NCI-H1417 (cell line): Measurements from ENCODE around the gene ADORA1.

Experiments used
- DNase-seq, 3 experiments: peaks; one replicate each; lab custom pipeline; 2025; lab: John Stamatoyannopoulos, UW

The ADORA1 gene

GRCh38 chr1:203186091-203186445 is 58.5 kb downstream of the ADORA1 start:
- DNase-seq, result no peak

- DNase-seq, result no peak
These were observed 59.1 kb downstream of the ADORA1 start, which contains the start of gene CHI3L1 for GRCh38 chr1:203186446-203187303. Gene CHI3L1 (minus strand): TSS chr1:203186704. CDS start chr1:203186623, 81 bp downstream.

GRCh38 chr1:203187304-203187685 is 59.8 kb downstream of the ADORA1 start:
- no peak for DNase-seq

- DNase-seq, result no peak
These were observed 60.3 kb downstream of the ADORA1 start for GRCh38 chr1:203187689-203188264.

GRCh38 chr1:203188686-203189232 is 61.2 kb downstream of the ADORA1 start:
- no peak for DNase-seq

GRCh38 chr1:203189951-203190352 is 62.4 kb downstream of the ADORA1 start:
- DNase-seq, result peak in 1 of 3 experiments; percentile 81

- DNase-seq, result no peak
These were observed 63.4 kb downstream of the ADORA1 start for GRCh38 chr1:203190949-203191348.

- DNase-seq, result no peak
These were observed 68.8 kb downstream of the ADORA1 start for GRCh38 chr1:203196371-203196770.

GRCh38 chr1:203197625-203198024 is 70.1 kb downstream of the ADORA1 start:
- no peak for DNase-seq

GRCh38 chr1:203199002-203199401 is 71.5 kb downstream of the ADORA1 start:
- DNase-seq, result no peak

GRCh38 chr1:203199481-203199815 is 71.9 kb downstream of the ADORA1 start:
- DNase-seq, result no peak

GRCh38 chr1:203199816-203200571 is 72.5 kb downstream of the ADORA1 start:
- DNase-seq, result no peak

GRCh38 chr1:203200916-203201315 is 73.4 kb downstream of the ADORA1 start:
- DNase-seq, result no peak

- no peak for DNase-seq
These were observed 74.1 kb downstream of the ADORA1 start for GRCh38 chr1:203201516-203202205.

GRCh38 chr1:203202431-203203245 is 75.1 kb downstream of the ADORA1 start:
- DNase-seq, result no peak

GRCh38 chr1:203204756-203205155 is 77.2 kb downstream of the ADORA1 start:
- no peak for DNase-seq

GRCh38 chr1:203206129-203206687 is 78.7 kb downstream of the ADORA1 start:
- no peak for DNase-seq

- peak in 2 of 3 experiments; percentile 6 to 91 for DNase-seq
These were observed 80.2 kb downstream of the ADORA1 start for GRCh38 chr1:203207751-203208150.

- no peak for DNase-seq
These were observed 80.7 kb downstream of the ADORA1 start for GRCh38 chr1:203208181-203208580.

GRCh38 chr1:203210350-203210749 is 82.8 kb downstream of the ADORA1 start:
- peak in 1 of 3 experiments; percentile 6 for DNase-seq

GRCh38 chr1:203210988-203211387 is 83.5 kb downstream of the ADORA1 start:
- DNase-seq, result no peak
